A549 (cell line): ENCODE results near the gene PEPD. TPM values are rescaled to one million over a fixed set of nuclear protein-coding genes. Genes with fewer than 3 reads are reported as not detected.
A peak's percentile ranks its signal among the peaks of the same experiment; 100 is the strongest.

ENCODE experiments used
- ATAC-seq, 2 experiments: fragments of 200-7000 bp in 1 of 2; fragments of >200 bp in 1 of 2; cut with Nextera tagmentation in 1 of 2; cut with Tn5 transposase in 1 of 2; 3 replicates each; pipeline versions ENCODE4 v1.8.0 to v1.9.1; 2018 to 2020; ENCODE audit warnings: mild to moderate bottlenecking in 1 of 2, moderate library complexity in 1 of 2
- CTCF ChIA-PET: fragments of 300-600 bp; sonication (Branson Sonifier 250); formaldehyde crosslinking; extraction: SDS; loops from one replicate; lab custom pipeline; 2021; ENCODE audit warnings: antibody characterized with exemption, inconsistent platforms; lab: Yijun Ruan, JAX
- POLR2A ChIA-PET: fragments of 350-600 bp; formaldehyde crosslinking; extraction: SDS; loops from one replicate; lab custom pipeline; 2021; ENCODE audit warnings: antibody characterized with exemption, inconsistent platforms; lab: Yijun Ruan, JAX
- DNase-seq, 2 experiments: peaks; one replicate each; pipeline versions ENCODE4 v3.0.0 to v3.0.0-alpha.2; 2011 to 2016; ENCODE audit warnings: low read depth in 1 of 2, low spot score in 1 of 2
- FAIRE-seq: peaks from 2 replicates; lab custom pipeline; 2011; peaks lifted over from hg19 to GRCh38; lab: Jason Lieb, UNC
- H3K27ac ChIP-seq, 2 experiments: fragments of >200 bp; sonication (Bioruptor Twin); formaldehyde crosslinking; 3 replicates each; pipeline ENCODE4 v1.5.1; 2016 to 2017
- H3K4me1 ChIP-seq: fragments of >200 bp; sonication (Bioruptor Twin); formaldehyde crosslinking; 3 replicates; pipeline ENCODE4 v1.6.1; 2016
- H3K4me2 ChIP-seq: fragments of >200 bp; sonication (Bioruptor Twin); formaldehyde crosslinking; 3 replicates; pipeline ENCODE4 v1.6.1; 2016
- H3K4me3 ChIP-seq: fragments of >200 bp; sonication (Bioruptor Twin); formaldehyde crosslinking; 3 replicates; pipeline ENCODE4 v1.5.1; 2016
- H3K9me3 ChIP-seq: fragments of >200 bp; sonication (Bioruptor Twin); formaldehyde crosslinking; 3 replicates; pipeline ENCODE4 v1.6.1; 2016
- CBX8 ChIP-seq: fragments of 200-600 bp; sonication (generic); IDR thresholded peaks from 2 replicates; pipeline ENCODE4 v1.6.1; 2016
- CEBPB ChIP-seq, 2 experiments: fragments of >200 bp in 1 of 2; sonication (Bioruptor Twin) in 1 of 2; formaldehyde crosslinking in 1 of 2; IDR thresholded peaks; 2 replicates each; pipeline ENCODE4 v1.6.1; 2012 to 2016
- CHD2 ChIP-seq: fragments of 150-350 bp; IDR thresholded peaks from 2 replicates; pipeline ENCODE4 v1.6.1; 2014; ENCODE audit warnings: low read length; ENCODE audit not compliant: partially characterized antibody
- CHD4 ChIP-seq: fragments of 200-600 bp; sonication (generic); IDR thresholded peaks from 2 replicates; pipeline ENCODE4 v1.6.1; 2016; ENCODE audit warnings: antibody characterized with exemption, mild to moderate bottlenecking, borderline replicate concordance
- EHF ChIP-seq: fragments of 250-450 bp; sonication (Bioruptor Pico); IDR thresholded peaks from 2 replicates; pipeline ENCODE4 v1.5.0; 2020; ENCODE audit warnings: mild to moderate bottlenecking
- EHMT2 ChIP-seq: fragments of 200-600 bp; sonication (generic); IDR thresholded peaks from 2 replicates; pipeline ENCODE4 v1.6.1; 2016; ENCODE audit warnings: antibody characterized with exemption, low read depth, mild to moderate bottlenecking, moderate library complexity
- ESRRA ChIP-seq: fragments of 150-350 bp; IDR thresholded peaks from 2 replicates; pipeline ENCODE4 v1.6.1; 2014; ENCODE audit warnings: mild to moderate bottlenecking, low read length, borderline replicate concordance
- FOSB ChIP-seq: fragments of 250-450 bp; sonication (Bioruptor Pico); IDR thresholded peaks from 2 replicates; pipeline ENCODE4 v1.5.0; 2020; ENCODE audit warnings: mild to moderate bottlenecking, moderate library complexity
- FOXS1 ChIP-seq: fragments of 250-450 bp; sonication (Bioruptor Pico); IDR thresholded peaks from 2 replicates; pipeline ENCODE4 v1.5.0; 2020; ENCODE audit warnings: mild to moderate bottlenecking, moderate library complexity
- HDAC2 ChIP-seq: fragments of 200-600 bp; sonication (generic); IDR thresholded peaks from 2 replicates; pipeline ENCODE4 v1.6.1; 2016
- HOXA7 ChIP-seq: fragments of 250-450 bp; sonication (Bioruptor Pico); IDR thresholded peaks from 2 replicates; pipeline ENCODE4 v1.5.0; 2020; ENCODE audit warnings: mild to moderate bottlenecking, moderate library complexity
- HOXB13 ChIP-seq: fragments of 250-450 bp; sonication (Bioruptor Pico); IDR thresholded peaks from 2 replicates; pipeline ENCODE4 v1.5.0; 2020; ENCODE audit warnings: low read depth, mild to moderate bottlenecking, moderate library complexity
- HOXB5 ChIP-seq: fragments of 250-450 bp; sonication (Bioruptor Pico); IDR thresholded peaks from 2 replicates; pipeline ENCODE4 v1.5.0; 2020; ENCODE audit warnings: mild to moderate bottlenecking, moderate library complexity
- JUNB ChIP-seq: fragments of >200 bp; sonication (Bioruptor Twin); formaldehyde crosslinking; IDR thresholded peaks from 2 replicates; pipeline ENCODE4 v1.6.1; 2016
- KDM1A ChIP-seq: fragments of 200-600 bp; sonication (generic); IDR thresholded peaks from 2 replicates; pipeline ENCODE4 v1.6.1; 2016; ENCODE audit warnings: low read depth, mild to moderate bottlenecking
- KDM5A ChIP-seq: fragments of 200-600 bp; sonication (generic); IDR thresholded peaks from 2 replicates; pipeline ENCODE4 v1.6.1; 2016; ENCODE audit warnings: antibody characterized with exemption, mild to moderate bottlenecking
- MAFK ChIP-seq: fragments of 450-650 bp; IDR thresholded peaks from 2 replicates; pipeline ENCODE4 v1.6.1; 2014; ENCODE audit not compliant: partially characterized antibody
- NPAS2 ChIP-seq: fragments of 250-450 bp; sonication (Bioruptor Pico); IDR thresholded peaks from 2 replicates; pipeline ENCODE4 v1.8.0; 2022; ENCODE audit warnings: mild to moderate bottlenecking, moderate library complexity, borderline replicate concordance
- NR3C1 ChIP-seq: fragments of >200 bp; sonication (Bioruptor Twin); formaldehyde crosslinking; IDR thresholded peaks from 3 replicates; pipeline ENCODE4 v1.6.1; 2017
- POLR2AphosphoS2 ChIP-seq: conservative IDR thresholded peaks from 2 replicates; pipeline ENCODE4 v1.6.1; 2012; ENCODE audit warnings: low read length, improper control_type of control experiment, inconsistent platforms
- RAD21 ChIP-seq, 2 experiments: fragments of >200 bp in 1 of 2; sonication (Bioruptor Twin) in 1 of 2; formaldehyde crosslinking in 1 of 2; IDR thresholded peaks in 1 of 2; conservative IDR thresholded peaks in 1 of 2; 2 replicates in 1 of 2; 3 replicates in 1 of 2; pipeline ENCODE4 v1.6.1; 2012 to 2018; ENCODE audit warnings: inconsistent platforms in 1 of 2
- RCOR1 ChIP-seq: fragments of 150-350 bp; IDR thresholded peaks from 2 replicates; pipeline ENCODE4 v1.6.1; 2014; ENCODE audit warnings: antibody characterized with exemption, low read length, low read depth
- RFX5 ChIP-seq: fragments of 450-650 bp; IDR thresholded peaks from 2 replicates; pipeline ENCODE4 v1.7.1; 2014; ENCODE audit warnings: antibody characterized with exemption, mild to moderate bottlenecking, moderate library complexity
- RNF2 ChIP-seq: fragments of 200-600 bp; sonication (generic); IDR thresholded peaks from 2 replicates; pipeline ENCODE4 v1.6.1; 2016; ENCODE audit warnings: low read depth, mild to moderate bottlenecking, antibody characterized with exemption, moderate library complexity, borderline replicate concordance
- TFCP2L1 ChIP-seq: fragments of 250-450 bp; sonication (Bioruptor Pico); IDR thresholded peaks from 2 replicates; pipeline ENCODE4 v1.5.0; 2021; ENCODE audit warnings: mild to moderate bottlenecking
- TP53 ChIP-seq: fragments of 250-450 bp; sonication (Bioruptor Pico); IDR thresholded peaks from 2 replicates; pipeline ENCODE4 v1.5.0; 2021; ENCODE audit warnings: mild to moderate bottlenecking, moderate library complexity
- ZC3H11A ChIP-seq: fragments of 450-650 bp; IDR thresholded peaks from 2 replicates; pipeline ENCODE4 v1.6.1; 2014; ENCODE audit warnings: antibody characterized with exemption, mild to moderate bottlenecking
- ZFP36 ChIP-seq: fragments of 450-650 bp; IDR thresholded peaks from 2 replicates; pipeline ENCODE4 v1.6.1; 2014; ENCODE audit warnings: borderline replicate concordance; ENCODE audit not compliant: partially characterized antibody
- ZSCAN20 ChIP-seq: fragments of 250-450 bp; sonication (Bioruptor Pico); IDR thresholded peaks from 2 replicates; pipeline ENCODE4 v1.8.0; 2022; ENCODE audit warnings: mild to moderate bottlenecking, moderate library complexity
- WGBS: methylation state at CpG from one replicate; pipeline ENCODE4 v1.1.6; 2017; ENCODE audit errors: missing lambda C conversion rate; 5-methylcytosine and 5-hydroxymethylcytosine counted together
- polyA minus RNA-seq: library from RNA; depleted of rRNA, polyadenylated mRNA; stranded (reverse); fragments of >200 nt; gene quantifications from 2 replicates; pipeline ENCODE4 v1.2.3, GENCODE V29; 2011; rRNA and poly(A)+ RNA removed
- polyA plus RNA-seq, 4 experiments: library from polyadenylated mRNA; depleted of rRNA in 3 of 4; stranded (reverse); fragments of >200 nt; fragmentation: RNase III in 1 of 4; extraction: RNeasy Plus Mini Kit Qiagen cat#74134 plus additional on column Dnase treatment in 1 of 4; gene quantifications; 2 replicates in 3 of 4; 3 replicates in 1 of 4; pipeline ENCODE4 v1.2.3, GENCODE V29; 2011 to 2017
- TF ChIP-seq, protein P1 (sequence below): fragments of 450-650 bp; IDR thresholded peaks from 2 replicates; pipeline ENCODE4 v1.6.1; 2014; ENCODE audit warnings: antibody characterized with exemption
- TF ChIP-seq, protein P2 (sequence below): IDR thresholded peaks from 2 replicates; pipeline ENCODE4 v1.6.1; 2012; ENCODE audit warnings: low read depth, borderline replicate concordance
- TF ChIP-seq, protein P3 (sequence below): fragments of 200-600 bp; sonication (generic); IDR thresholded peaks from 2 replicates; pipeline ENCODE4 v1.6.1; 2016; ENCODE audit warnings: antibody characterized with exemption, mild to moderate bottlenecking, moderate library complexity
- TF ChIP-seq, protein P4 (sequence below): fragments of 150-350 bp; IDR thresholded peaks from 2 replicates; pipeline ENCODE4 v1.6.1; 2014; ENCODE audit warnings: low read depth, mild to moderate bottlenecking, low read length

The PEPD gene
- 85.5 and 99.5 TPM in 2 replicates for polyA plus RNA-seq (2011; rRNA removed)
- 169 and 214 TPM in 2 replicates for polyA plus RNA-seq (2012; cell fraction: cytosol; rRNA removed)
- 201 and 265 TPM in 2 replicates for polyA plus RNA-seq (2012; cell fraction: nucleus; rRNA removed)
- polyA plus RNA-seq (2017; fragmentation: RNase III; extraction: RNeasy Plus Mini Kit Qiagen cat#74134 plus additional on column Dnase treatment), result 85.3 to 100 TPM (median 95.5 TPM) in 3 replicates
- 85.7 and 95.8 TPM in 2 replicates for polyA minus RNA-seq

DNA sequence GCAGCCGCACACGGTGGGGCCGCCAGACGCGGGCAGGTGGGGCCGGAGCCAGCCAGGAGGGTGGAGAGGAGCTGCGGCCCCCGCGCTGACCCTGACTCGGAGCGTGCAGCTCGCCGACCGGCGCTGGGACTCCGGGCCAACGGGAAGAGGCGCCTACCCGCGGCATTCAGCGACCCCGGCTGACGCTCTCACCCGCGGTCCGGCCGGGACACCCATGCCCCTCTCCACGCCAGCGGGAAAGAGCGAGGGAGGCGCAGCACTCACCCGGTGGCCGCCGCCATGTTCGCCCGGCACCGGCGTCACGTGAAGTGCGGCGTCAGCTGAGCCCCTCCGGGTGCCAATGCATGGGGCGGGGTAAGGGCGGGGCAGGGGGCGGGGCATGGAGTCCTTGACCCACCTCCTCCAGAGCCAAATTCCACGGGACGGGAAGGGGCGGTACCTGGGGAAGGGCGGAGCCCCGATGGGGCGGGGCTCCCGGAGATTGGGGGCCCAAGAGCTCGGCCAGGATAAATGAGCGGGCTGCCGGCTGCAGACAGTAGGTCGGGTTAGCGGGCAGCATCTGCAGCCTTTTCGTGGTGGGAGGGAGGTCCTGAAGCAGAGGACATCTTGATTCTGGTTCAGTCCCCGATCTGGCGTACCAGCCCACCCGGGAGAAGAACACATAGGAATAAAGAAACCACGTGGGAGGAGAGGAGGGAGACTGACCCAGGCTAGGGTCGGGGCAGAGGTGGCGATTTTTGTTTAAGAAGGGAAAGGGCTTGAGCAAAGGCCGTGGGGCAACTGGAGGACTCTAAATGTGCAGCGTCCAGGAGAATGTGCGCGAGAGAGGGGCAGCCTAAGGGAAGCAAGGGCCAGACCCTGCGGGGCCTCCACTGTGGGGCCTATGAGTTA lies at the start of gene PEPD:
PEPD (minus strand) TSS at position 312 of the 891 bp plus-strand sequence; CDS start at position 281, 31 bp downstream.
- WGBS, result 12% methylated on average over 46 of the region's 69 CpGs
- CTCF ChIA-PET, result interaction anchor here (0.6 to 2.8 kb wide), 14 partner anchors 10 to 546 kb away, joined by 3 to 10 read pairs (median 4); no protein-coding TSS in a partner anchor
- peak within 1 kb of the TSS; percentile 76 to 86 for H3K27ac ChIP-seq
- TF ChIP-seq CBX8, result no peak
- TF ChIP-seq MAFK, result peak; percentile 26
- TF ChIP-seq RNF2, result no peak
- TF ChIP-seq, protein P1, sequence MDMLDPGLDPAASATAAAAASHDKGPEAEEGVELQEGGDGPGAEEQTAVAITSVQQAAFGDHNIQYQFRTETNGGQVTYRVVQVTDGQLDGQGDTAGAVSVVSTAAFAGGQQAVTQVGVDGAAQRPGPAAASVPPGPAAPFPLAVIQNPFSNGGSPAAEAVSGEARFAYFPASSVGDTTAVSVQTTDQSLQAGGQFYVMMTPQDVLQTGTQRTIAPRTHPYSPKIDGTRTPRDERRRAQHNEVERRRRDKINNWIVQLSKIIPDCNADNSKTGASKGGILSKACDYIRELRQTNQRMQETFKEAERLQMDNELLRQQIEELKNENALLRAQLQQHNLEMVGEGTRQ, result peak; percentile 99
- no peak for TF ChIP-seq HOXB13
- no peak for TF ChIP-seq NR3C1
- no peak for TF ChIP-seq ESRRA
- no peak for TF ChIP-seq EHMT2
- TF ChIP-seq HOXB5 (CRISPR knock-in tag), result no peak
- no peak for TF ChIP-seq CHD2
- no peak for TF ChIP-seq ZC3H11A
- no peak for TF ChIP-seq HOXA7 (CRISPR knock-in tag)
- peak; percentile 99 for TF ChIP-seq KDM5A
- no peak for TF ChIP-seq CHD4
- TF ChIP-seq JUNB, result no peak
- TF ChIP-seq KDM1A, result no peak
- no peak for TF ChIP-seq TP53 (CRISPR knock-in tag)
- TF ChIP-seq, protein P2, sequence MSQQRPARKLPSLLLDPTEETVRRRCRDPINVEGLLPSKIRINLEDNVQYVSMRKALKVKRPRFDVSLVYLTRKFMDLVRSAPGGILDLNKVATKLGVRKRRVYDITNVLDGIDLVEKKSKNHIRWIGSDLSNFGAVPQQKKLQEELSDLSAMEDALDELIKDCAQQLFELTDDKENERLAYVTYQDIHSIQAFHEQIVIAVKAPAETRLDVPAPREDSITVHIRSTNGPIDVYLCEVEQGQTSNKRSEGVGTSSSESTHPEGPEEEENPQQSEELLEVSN, result no peak
- no peak for TF ChIP-seq RCOR1
- no peak for TF ChIP-seq CEBPB (IDR thresholded peaks at IDR 0.05)
- no peak for TF ChIP-seq RFX5
- no peak for TF ChIP-seq EHF
- TF ChIP-seq ZSCAN20 (CRISPR knock-in tag), result no peak
- TF ChIP-seq FOXS1 (CRISPR knock-in tag), result no peak
- TF ChIP-seq, protein P3, sequence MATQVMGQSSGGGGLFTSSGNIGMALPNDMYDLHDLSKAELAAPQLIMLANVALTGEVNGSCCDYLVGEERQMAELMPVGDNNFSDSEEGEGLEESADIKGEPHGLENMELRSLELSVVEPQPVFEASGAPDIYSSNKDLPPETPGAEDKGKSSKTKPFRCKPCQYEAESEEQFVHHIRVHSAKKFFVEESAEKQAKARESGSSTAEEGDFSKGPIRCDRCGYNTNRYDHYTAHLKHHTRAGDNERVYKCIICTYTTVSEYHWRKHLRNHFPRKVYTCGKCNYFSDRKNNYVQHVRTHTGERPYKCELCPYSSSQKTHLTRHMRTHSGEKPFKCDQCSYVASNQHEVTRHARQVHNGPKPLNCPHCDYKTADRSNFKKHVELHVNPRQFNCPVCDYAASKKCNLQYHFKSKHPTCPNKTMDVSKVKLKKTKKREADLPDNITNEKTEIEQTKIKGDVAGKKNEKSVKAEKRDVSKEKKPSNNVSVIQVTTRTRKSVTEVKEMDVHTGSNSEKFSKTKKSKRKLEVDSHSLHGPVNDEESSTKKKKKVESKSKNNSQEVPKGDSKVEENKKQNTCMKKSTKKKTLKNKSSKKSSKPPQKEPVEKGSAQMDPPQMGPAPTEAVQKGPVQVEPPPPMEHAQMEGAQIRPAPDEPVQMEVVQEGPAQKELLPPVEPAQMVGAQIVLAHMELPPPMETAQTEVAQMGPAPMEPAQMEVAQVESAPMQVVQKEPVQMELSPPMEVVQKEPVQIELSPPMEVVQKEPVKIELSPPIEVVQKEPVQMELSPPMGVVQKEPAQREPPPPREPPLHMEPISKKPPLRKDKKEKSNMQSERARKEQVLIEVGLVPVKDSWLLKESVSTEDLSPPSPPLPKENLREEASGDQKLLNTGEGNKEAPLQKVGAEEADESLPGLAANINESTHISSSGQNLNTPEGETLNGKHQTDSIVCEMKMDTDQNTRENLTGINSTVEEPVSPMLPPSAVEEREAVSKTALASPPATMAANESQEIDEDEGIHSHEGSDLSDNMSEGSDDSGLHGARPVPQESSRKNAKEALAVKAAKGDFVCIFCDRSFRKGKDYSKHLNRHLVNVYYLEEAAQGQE, result no peak
- TF ChIP-seq HDAC2, result peak; percentile 96; the same call in 1 of the 2 replicates
- no peak for TF ChIP-seq RAD21 (conservative IDR thresholded peaks at IDR 0.05 in 1 of 2, IDR thresholded peaks at IDR 0.05 in 1 of 2)
- TF ChIP-seq FOSB (CRISPR knock-in tag), result no peak
- TF ChIP-seq ZFP36, result no peak
- no peak for TF ChIP-seq POLR2AphosphoS2
- no peak for TF ChIP-seq NPAS2
- no peak for TF ChIP-seq TFCP2L1 (CRISPR knock-in tag)
- TF ChIP-seq, protein P4, sequence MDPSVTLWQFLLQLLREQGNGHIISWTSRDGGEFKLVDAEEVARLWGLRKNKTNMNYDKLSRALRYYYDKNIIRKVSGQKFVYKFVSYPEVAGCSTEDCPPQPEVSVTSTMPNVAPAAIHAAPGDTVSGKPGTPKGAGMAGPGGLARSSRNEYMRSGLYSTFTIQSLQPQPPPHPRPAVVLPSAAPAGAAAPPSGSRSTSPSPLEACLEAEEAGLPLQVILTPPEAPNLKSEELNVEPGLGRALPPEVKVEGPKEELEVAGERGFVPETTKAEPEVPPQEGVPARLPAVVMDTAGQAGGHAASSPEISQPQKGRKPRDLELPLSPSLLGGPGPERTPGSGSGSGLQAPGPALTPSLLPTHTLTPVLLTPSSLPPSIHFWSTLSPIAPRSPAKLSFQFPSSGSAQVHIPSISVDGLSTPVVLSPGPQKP, result 0 out of 2 replicates have a peak, but pooled peaks have one; percentile 7

More for the DNA sequence above, at the start of gene PEPD:
- POLR2A ChIA-PET, result interaction anchor here (0.6 to 1.9 kb wide), 12 partner anchors 9 to 1162 kb away, joined by 3 to 13 read pairs (median 3); partner anchors contain the start of genes CEBPG and KCTD15
- ATAC-seq (peak; percentile 85 to 94), DNase-seq (peak; percentile 93 to 100), FAIRE-seq (peak; percentile 87)
- H3K4me2 ChIP-seq, result peak within 1 kb of the TSS; percentile 97
- H3K9me3 ChIP-seq, result no peaks in the 10 kb centered on the region
- H3K4me3 ChIP-seq, result peak within 1 kb of the TSS; percentile 91
- H3K4me1 ChIP-seq, result peaks cover 7% of the 10 kb centered on the region
